Embryonic facial prominence (tissue), 1 donor: ENCODE results near the gene AHRR.

Experiments
- DNase-seq: peaks from one replicate; pipeline ENCODE4 v3.0.0-alpha.2; 2016; ENCODE audit errors: extremely low spot score

AHRR gene

DNA sequence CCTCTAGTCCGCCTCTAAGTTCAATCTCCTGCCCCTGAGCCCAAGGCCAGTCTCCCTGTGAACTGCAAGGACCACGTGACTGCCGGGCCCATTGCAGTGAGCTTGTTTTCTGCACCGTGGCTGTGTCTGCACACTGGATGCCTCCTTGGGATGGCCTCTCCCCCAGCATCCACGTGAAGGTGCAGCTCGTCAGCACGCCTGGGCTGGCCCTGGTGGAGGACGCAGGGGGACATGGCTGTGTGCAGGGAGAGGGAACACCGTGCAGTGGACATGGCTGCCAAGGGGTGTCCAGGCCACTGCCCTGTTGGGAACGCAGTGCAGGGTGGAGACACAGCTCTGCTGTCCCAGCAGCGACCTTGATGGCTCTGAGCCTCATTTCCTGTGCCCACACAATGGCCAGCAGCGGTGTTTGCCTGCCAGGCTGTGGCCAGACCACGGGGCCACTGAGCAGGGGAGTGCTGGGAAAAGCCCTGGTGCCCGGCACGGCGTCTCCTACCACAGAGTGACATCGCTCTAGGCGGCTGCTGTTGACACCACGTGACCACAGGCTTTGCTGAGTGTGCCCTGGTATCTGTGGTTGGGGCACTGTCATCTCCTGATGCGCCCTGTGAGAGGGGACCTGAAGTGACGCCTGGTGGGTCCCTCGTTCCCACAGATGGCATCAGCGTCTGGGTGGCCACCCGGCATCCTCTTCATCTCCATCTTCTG lies 94.6 kb downstream of the AHRR start:
- no peak for DNase-seq

DNA sequence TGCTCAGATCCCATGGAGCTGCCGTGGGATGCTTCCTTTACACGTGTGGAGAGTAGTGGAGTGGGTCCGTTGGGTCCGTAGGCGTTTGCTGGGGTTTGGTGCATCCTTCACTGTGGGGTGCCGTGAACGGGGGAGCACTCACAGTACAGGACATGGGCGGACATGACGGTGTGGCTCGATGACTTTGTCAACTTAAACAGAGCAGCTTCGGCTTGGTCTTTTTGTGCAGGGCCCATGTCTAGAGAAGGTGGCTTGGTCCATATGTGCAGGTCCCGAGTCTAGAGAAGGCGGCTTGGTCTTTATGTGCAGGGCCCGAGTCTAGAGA lies 95.1 kb downstream of the AHRR start:
- no peak for DNase-seq

DNA sequence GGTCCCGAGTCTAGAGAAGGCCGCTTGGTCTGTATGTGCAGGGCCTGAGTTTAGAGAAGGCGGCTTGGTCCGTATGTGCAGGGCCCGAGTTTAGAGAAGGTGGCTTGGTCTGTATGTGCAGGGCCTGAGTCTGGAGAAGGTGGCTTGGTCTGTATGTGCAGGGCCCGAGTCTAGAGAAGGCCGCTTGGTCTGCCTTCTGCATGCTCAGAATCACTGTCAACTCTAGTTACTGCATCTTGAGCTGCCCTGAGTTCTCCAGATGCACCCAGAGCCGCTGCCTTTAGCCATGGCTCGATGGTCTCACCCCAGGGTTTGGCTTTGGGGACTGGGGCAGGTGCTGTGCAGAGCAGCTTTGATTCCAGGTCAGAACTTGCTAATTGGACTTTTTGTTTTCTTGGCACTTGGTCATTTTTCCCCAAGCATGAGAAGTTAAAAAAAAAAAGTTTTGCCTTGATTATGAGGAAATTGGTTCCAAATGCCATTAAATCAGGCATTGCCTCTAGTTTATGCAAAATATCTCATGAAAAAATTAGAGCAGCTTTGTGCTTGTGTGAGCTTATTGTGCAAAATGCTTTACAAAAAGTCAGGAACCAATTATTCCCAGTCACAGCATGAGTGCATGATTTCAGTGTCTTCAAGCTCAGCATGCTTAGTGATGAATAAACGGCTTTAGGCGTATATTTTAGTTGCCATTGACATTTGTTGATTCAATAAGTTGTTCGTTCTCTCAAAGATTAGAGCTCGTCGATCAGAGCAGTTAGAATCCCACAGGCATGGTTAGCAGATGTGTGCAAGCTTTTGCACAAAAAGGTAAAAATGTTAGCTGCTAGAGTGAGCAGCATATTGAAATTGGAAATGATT lies 96.0 kb downstream of the AHRR start:
- DNase-seq, result peak; percentile 25

DNA sequence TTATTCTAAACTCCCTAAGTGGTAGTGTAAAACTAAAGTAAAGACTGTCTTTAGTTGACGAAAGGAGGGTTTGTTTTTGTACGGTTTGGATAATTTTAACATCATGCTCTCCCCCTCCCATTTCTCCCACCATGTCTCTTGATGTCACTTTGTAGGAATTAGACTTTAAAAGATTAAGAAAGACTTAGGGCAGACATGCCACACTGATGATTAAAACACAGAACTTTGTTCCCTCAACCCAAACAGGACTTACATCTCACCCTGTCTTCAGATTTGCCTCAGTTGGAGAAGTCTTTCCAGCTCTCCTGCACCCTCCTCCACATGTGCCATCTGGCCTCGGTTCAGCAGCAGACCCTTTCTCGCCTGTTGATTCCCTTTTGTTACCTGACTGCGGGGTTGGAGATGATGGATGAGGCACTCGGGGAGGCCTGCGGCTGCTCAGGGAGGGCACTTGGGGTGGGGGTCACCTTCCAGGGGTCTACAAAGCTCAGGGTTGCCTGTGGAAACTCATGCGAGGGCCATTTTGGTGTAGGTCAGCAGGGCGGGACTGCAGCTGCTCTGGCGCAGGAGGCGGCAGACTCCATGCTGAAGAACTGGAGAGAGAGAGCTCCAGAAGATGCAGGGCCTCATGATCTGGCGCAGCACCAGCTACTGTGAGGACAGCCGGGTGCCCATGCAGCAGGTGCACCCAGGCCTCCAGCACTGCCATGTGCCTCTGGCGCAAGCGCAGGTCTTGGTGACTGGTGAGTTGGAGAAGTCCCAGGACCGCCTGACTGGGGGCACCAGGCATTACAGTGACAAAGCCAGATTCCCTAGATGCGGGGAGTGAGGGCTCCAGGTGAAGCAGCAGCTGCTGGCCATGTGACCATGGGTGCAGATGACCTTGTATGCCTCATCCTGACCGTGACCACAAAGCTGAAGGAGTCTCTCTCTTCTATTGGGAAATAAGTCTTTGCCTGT lies 96.9 kb downstream of the AHRR start:
- no peak for DNase-seq

DNA sequence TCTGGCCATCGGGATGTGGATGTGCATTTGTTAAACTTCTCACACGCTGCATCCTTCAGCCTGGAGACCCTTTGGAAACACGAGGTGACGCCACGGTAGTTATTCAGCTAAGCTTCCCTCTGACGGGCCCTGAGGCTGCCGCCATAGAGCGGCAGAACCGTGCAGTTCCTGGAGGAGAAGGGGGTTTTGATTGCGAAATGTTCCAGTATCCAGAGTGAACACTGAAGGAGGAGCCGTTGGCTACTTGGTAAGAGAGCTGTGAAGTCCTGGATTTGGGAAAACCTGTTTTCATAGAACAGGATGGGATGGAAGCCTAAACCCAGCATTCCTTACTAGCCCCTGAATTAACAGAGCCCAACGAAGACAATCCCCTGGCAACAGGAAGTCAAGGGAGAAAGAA lies 98.5 kb downstream of the AHRR start:
- DNase-seq, result no peak

DNA sequence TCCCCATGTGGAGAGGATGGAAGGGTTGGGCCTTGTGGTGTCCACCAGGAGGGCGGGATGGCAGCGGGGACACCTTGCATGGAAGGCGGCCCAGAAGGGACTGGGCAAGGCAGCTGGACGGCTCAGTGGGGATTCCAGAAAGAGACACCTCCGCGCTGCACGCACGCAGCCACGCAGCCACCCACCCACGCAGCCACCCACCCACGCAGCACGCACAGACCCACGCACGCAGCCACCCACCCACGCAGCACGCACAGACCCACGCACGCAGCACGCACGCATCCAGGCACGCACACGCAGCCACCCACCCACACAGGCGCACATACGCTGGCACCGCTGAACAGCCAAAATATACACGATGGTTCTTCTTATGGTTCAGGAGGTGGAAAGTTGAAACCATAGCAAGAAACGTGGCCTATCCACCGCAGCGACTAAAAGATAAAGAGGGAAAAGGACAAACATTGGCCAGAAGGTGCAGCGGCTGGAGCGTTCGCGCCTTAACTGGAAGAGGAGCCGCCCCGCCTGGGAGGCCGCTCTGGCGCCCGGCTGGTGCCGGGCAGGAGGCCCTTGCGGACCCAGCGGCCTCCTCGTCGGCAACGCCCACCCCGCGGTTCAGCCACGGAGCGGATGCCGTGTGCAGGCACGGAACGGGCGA lies 99.2 kb downstream of the AHRR start:
- DNase-seq, result no peak

DNA sequence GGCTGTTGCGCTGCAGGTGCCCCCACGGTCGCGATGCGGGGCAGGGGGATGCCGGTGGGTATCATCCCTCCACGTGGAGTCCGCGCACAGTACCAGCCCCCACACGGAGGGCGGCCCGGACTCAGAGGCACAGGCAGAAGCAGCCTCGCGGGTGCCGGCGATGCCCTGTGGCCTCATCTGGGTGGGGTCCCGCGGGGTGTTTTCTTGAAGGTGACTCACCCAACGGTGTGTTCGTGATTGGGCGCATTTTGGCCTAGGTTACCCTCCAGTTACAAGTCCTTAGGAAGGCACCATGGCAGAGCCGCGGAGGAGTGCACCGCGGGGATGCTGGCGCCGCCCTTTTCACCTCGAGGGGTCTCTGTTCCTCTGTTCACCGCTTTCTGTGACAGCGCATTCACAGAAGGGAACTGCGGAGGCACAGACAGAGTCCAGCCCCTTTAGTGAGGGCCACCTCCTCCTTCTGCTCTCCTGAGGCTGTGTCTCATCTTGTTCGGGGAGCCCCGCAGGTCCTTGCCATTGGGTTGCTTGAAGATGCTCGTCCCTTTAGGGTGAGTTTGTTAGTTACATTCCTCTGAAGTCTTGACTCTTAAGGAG lies 99.9 kb downstream of the AHRR start:
- no peak for DNase-seq

DNA sequence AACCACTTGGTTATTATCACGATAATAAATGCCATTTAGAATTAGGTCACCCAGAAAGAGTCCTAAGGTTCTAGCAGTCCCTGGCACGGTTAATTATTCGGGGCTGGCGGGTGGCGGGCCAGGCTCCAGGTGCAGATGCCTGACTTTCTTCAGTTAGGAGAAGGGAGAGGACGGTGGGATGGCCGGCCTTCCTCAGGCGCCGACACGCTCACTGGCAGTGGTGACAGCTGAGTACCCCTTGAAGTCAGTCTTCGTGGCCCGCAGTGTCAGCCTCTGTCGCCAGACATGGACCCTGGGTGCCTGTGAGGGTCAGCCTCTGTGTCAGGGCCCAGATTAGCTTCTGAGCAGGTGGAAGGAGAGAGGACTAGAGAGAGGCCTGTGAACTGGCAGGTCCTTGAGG lies 100.4 kb downstream of the AHRR start:
- no peak for DNase-seq

DNA sequence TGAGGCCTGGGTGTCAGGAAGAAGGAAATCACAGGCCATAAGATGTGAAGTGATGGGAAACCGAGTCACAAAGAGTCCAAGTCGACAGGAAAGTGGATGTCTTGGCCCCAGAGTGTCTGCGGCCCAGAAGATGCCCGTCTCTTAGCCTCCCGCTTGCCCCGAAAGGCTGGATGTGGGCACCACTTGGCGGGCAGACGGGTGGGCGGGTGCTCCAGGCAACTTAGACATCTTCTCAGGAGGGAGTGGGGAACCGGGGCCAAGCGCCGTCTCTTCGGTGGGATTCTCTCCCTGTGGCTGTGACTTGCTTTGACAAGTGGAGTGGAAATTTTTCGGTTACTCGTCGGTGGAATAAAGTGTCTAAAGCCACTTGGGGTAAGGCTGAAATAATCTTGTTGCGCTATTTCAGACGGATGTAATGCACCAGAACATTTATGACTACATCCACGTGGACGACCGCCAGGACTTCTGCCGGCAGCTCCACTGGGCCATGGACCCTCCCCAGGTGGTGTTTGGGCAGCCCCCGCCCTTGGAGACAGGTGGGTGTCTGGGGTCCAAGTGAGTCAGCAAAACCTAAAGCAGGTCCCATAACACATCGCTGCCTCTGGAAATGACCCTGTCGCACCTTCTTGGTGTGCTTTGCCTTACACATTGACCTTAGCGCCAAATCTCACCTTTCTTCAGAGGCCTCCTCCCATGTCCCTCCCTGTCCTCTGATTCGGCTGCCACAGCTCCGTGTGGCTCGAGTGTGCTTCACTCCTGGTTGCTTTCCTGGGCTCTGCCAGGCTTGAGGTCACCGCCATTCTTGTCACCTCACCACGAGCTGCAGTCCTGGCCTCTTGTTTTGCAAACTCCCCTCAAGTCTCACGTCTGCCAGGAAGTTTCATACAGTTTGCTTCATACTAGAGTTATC lies 101.1 kb downstream of the AHRR start:
- DNase-seq, result no peak

DNA sequence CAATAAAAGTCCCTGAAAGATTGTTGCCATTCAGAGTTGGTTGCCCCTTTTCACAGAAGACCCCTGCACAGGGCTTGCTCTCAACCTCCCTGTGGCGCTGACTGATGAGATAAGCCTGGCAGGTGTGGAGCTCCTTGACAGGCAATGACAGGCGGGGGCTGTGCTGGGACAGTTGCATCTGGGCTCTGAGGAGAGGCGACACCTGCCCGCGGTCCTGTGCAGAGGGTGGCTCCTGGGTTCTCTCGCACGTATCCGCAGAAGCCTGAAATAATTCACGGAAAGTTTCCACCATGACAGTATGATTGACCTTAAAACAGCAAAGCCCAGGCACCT lies 101.7 kb downstream of the AHRR start:
- DNase-seq, result no peak

DNA sequence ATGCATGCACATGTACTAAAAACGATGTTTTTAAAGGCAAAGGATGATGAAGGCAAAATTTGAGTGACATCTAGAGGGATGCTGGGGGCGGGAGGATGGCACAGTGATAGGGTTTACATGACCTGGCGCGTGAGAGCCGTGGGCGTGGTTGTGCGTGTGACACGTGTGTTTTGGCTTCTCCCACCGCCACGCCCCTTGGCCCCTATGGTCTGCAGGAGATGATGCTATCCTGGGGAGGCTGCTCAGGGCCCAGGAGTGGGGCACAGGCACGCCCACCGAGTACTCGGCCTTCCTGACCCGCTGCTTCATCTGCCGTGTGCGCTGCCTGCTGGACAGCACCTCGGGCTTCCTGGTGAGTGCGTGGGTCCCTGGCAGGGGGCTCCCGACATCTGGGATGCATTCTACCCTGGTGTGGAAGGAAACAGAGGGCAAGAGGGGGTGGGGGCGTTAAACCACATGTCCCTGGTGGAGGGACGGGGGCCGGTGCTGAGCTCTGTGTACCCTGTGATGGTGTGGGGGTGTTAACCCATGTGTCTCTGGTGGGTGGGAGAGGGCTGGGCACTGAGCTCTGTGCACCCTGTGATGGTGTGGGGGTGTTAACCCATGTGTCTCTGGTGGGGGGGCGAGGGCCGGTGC lies 102.2 kb downstream of the AHRR start:
- DNase-seq, result no peak

DNA sequence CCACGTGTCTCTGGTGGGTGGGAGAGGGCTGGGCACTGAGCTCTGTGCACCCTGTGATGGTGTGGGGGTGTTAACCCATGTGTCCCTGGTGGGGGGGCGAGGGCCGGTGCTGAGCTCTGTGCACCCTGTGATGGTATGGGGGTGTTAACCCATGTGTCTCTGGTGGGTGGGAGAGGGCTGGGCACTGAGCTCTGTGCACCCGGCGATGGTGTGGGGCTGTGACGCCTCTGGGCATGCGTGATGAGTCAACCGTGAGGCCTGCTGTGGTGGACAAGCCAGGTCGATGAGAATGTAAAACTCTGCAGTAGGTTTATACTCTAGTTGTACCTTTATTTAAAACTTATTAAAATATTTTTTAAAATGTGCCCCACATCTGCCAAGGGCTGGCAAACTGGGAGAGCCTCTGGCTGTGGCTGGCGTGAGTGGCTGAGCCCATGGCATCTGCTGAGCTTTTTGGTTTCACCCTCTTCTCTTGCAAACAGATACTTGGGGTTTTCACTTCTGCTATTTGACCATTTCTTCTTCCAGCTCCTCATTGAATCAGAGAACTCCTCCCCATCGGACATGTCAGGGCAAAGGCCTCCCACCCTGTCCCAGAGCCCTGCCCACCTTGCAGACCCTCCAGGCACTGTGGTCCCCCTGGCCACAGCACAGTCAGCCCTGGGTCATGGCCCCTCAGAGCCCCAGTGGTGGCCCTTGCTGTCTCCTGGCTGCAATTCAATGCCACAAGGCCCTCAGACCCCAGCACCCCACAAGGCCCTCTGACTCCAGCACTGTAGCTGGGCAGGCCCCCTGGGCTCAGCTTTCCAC lies 103.0 kb downstream of the AHRR start:
- DNase-seq, result no peak

DNA sequence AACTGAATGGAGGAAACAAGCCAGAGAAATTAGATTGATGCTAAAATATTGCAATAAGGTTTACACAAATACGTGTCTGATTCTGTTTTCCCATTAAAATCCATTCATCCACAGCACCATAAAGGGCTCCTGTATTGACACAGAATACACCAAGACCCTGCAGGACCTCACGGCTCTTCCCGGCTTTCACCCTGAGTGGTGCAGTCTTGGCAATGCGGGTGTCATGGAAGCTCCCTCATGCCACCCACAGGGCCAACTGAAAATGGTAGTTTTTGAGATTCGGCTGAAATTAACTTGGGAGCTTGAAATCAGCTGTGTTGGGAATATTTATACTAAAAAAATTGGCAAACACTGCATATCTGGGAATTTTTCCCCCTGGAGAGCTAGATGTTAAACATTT lies 104.2 kb downstream of the AHRR start:
- DNase-seq, result no peak

DNA sequence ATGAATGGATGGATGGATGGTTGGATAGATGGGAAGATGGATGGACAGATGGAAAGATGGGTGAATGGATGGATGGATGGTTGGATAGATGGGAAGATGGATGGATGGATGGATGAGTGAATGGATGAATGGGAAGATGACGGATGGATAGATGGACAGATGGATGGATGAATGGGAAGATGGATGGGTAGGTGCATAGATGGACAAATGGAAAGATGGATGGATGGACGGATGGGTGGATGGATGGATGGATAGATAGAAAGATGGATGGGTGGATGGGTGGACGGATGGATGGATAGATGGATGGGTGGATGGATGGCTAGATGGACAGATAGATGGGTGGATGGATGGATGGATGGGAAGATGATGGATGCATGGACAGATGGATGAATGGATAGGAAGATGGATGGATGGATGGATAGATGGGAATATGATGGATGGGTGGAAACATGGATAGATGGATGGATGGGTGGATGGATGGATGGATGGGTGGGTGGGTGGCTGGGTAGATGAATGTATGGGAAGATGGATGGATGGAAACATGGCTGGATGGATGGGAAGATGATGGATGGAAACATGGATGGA lies 105.0 kb downstream of the AHRR start:
- no peak for DNase-seq

DNA sequence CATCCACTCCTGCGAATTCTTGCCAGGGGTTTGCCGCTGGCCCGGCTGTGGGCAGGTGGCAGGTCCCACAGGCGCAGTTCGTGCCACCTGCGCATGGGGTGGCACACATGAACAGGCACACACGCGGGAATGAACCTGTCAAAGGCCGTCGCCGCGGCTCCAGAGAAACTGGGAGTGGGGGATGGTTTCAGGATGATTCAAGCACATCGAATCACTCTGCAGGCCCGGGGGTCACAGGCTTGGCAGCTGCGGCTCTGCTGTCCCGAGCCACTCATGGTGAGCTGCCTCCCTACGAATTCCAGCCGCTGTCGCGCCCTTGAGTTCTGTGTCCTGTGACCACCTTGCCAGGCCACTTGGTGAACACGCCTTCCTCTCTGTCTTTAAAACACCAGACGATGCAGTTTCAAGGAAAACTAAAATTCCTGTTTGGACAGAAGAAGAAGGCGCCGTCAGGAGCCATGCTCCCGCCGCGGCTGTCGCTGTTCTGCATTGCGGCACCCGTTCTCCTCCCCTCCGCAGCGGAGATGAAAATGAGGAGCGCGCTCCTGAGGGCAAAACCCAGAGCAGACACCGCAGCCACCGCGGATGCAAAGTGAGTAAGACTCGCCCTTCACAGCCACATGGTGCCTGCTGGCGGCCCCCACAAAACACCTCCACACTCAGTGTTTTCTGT lies 106.0 kb downstream of the AHRR start:
- no peak for DNase-seq

DNA sequence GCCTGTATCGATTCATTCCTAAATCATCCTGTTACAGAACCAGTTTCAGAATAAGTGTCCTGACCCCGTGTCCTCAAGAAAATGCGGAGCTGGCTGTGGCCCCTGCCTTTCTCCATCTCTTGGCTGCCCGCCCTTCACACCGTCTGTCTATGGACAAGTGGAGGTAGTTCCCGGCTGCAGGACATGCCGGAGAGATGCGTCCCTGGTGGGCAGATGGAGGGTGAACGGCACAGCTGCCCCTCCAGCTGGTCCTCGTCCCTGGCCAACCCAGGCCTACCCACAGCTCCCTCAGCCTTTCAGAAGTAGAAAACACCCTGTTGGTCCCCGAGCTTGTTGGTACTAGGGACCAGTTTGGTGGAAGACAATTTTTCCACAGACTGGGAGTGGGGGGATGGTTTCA lies 106.7 kb downstream of the AHRR start:
- no peak for DNase-seq

DNA sequence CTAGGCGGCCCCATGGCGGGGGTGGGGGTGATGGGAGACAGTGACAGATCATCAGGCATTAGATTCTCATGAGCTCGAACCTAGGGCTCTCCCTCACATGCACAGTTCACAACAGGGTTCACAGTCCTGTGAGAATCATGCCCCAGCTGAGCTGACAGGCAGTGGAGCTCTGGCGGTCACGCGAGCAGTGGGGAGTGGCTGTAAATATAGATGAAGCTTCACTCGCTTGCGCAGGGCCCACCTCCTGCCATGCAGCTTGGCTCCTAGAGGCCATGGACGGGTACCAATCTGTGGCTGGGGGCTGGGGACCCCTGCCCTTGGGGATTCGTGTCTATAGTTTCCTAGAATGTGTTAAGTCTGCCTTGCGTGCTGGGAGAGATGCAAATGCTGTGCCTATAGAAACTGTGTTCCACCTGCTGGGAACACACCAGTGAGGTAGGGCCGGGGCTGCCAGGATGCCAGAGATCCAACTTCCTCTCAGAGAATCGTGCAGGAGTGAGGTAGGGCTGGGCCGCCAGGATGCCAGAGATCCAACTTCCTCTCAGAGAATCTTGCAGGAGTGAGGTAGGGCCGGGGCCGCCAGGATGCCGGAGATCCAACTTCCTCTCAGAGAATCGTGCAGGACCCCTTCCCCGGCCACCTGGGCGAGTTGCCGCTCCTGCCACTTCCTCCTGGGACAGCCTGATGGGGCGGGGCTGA lies 107.4 kb downstream of the AHRR start:
- no peak for DNase-seq
